K562 (cell line): Measurements from ENCODE around the gene TBR1. TPM values are rescaled to one million over a fixed set of nuclear protein-coding genes. Genes with fewer than 3 reads are reported as not detected.

ENCODE experiments used
- ATAC-seq: fragments of 200-7000 bp; cut with Tn5 transposase; 3 replicates; pipeline ENCODE4 v1.9.1; 2020; ENCODE audit warnings: moderate library complexity
- BruUV-seq: library from RNA; stranded (reverse); fragments of 400-500 nt; replicated peaks from 2 replicates; lab custom pipeline; 2021; lab: Mats Ljungman, UMichigan
- CTCF ChIA-PET: fragments of 300-600 bp; formaldehyde crosslinking; extraction: SDS; loops from one replicate; lab custom pipeline; 2021; ENCODE audit warnings: low intra/inter-chr PET ratio; lab: Yijun Ruan, JAX
- POLR2A ChIA-PET: fragments of 300-600, 350-650 bp; sonication (Branson Sonifier 250); formaldehyde crosslinking; extraction: SDS; loops from one replicate; lab custom pipeline; 2021; ENCODE audit warnings: antibody characterized with exemption, inconsistent platforms; lab: Yijun Ruan, JAX
- DNase-seq, 4 experiments: peaks; one replicate each; pipeline versions ENCODE4 v3.0.0 to v3.0.0-alpha.2; 2011 to 2018; ENCODE audit warnings: low spot score in 3 of 4, mixed read lengths in 3 of 4; ENCODE audit errors: extremely low read depth in 1 of 4
- FAIRE-seq: peaks from 2 replicates; lab custom pipeline; 2011; peaks lifted over from hg19 to GRCh38; lab: Jason Lieb, UNC
- H2AFZ ChIP-seq: 2 replicates; pipeline ENCODE4 v1.6.0; 2011; ENCODE audit warnings: low read depth, low read length, control low read depth, inconsistent platforms
- H3K27ac ChIP-seq: fragments of 200-600 bp; 3 replicates; pipeline ENCODE4 v1.8.0; 2011; ENCODE audit warnings: low read depth, mild to moderate bottlenecking, control low read depth, inconsistent platforms, low read length, moderate library complexity, mixed read lengths; ENCODE audit errors: extremely low read depth
- H3K27me3 ChIP-seq, 2 experiments: fragments of 300-600 bp in 1 of 2; 2 replicates in 1 of 2; 3 replicates in 1 of 2; pipeline versions ENCODE4 v1.6.0 to v1.8.0; 2011; ENCODE audit warnings: inconsistent platforms in 2 of 2, low read length in 2 of 2, mild to moderate bottlenecking in 1 of 2, mixed read lengths in 1 of 2, moderate library complexity in 1 of 2; ENCODE audit not compliant: control insufficient read depth in 2 of 2, insufficient read depth in 2 of 2
- H3K36me3 ChIP-seq: fragments of 300-600 bp; 3 replicates; pipeline ENCODE4 v1.8.0; 2011; ENCODE audit warnings: mild to moderate bottlenecking, low read length, inconsistent platforms; ENCODE audit not compliant: control insufficient read depth, insufficient read depth
- H3K4me1 ChIP-seq, 2 experiments: fragments of 200-600 bp in 1 of 2; replicated peaks in 1 of 2; 2 replicates in 1 of 2; 3 replicates in 1 of 2; pipeline versions ENCODE4 v1.5.1 to v1.8.0; 2011; ENCODE audit warnings: inconsistent platforms in 2 of 2, low read length in 2 of 2, mild to moderate bottlenecking in 1 of 2, mixed read lengths in 1 of 2, moderate library complexity in 1 of 2; ENCODE audit not compliant: control insufficient read depth in 2 of 2, insufficient read depth in 2 of 2
- H3K4me2 ChIP-seq: 2 replicates; pipeline ENCODE4 v1.6.1; 2011; ENCODE audit warnings: low read length, control low read depth, inconsistent platforms, mixed read lengths; ENCODE audit not compliant: insufficient read depth
- H3K4me3 ChIP-seq: fragments of 200-600 bp; sonication (generic), shearing (Covaris generic); 2 replicates; pipeline ENCODE4 v1.5.1; 2016; ENCODE audit warnings: control low read depth, inconsistent platforms
- H3K79me2 ChIP-seq: fragments of 200-600 bp; 3 replicates; pipeline ENCODE4 v1.8.0; 2011; ENCODE audit warnings: low read length, inconsistent platforms; ENCODE audit not compliant: control insufficient read depth, insufficient read depth
- H3K9ac ChIP-seq, 2 experiments: 2 replicates each; pipeline versions ENCODE4 v1.6.0 to v1.6.1; 2011; ENCODE audit warnings: low read depth in 2 of 2, low read length in 2 of 2, control low read depth in 1 of 2, inconsistent platforms in 1 of 2, mild to moderate bottlenecking in 1 of 2, mixed read lengths in 1 of 2; ENCODE audit not compliant: insufficient read depth in 1 of 2
- H3K9me1 ChIP-seq: one replicate; pipeline ENCODE4 v1.6.0; 2011; ENCODE audit warnings: inconsistent platforms, mild to moderate bottlenecking, low read length, moderate library complexity; ENCODE audit not compliant: control insufficient read depth, insufficient read depth
- H3K9me3 ChIP-seq: replicated peaks from 2 replicates; pipeline ENCODE4 v1.5.1; 2011; ENCODE audit warnings: low read depth, low read length, inconsistent platforms; ENCODE audit not compliant: control insufficient read depth, insufficient read depth
- H4K20me1 ChIP-seq: replicated peaks from 2 replicates; pipeline ENCODE4 v1.6.1; 2011; ENCODE audit warnings: low read length, inconsistent platforms, mixed read lengths; ENCODE audit not compliant: control insufficient read depth, insufficient read depth
- COPS2 ChIP-seq: fragments of 450-650 bp; conservative IDR thresholded peaks from 2 replicates; pipeline ENCODE4 v1.6.1; 2016; ENCODE audit warnings: mild to moderate bottlenecking, moderate library complexity
- GATAD2A ChIP-seq: fragments of 450-650 bp; IDR thresholded peaks from 2 replicates; pipeline ENCODE4 v1.6.1; 2017
- NONO ChIP-seq, 2 experiments: fragments of 200-400 bp in 1 of 2; fragments of 450-650 bp in 1 of 2; formaldehyde crosslinking in 1 of 2; IDR thresholded peaks; 2 replicates each; pipeline ENCODE4 v1.6.1; 2017; ENCODE audit warnings: low read depth in 2 of 2, mild to moderate bottlenecking in 2 of 2, moderate library complexity in 2 of 2, low read length in 1 of 2
- PCBP1 ChIP-seq: fragments of 200-400 bp; formaldehyde crosslinking; IDR thresholded peaks from 2 replicates; pipeline ENCODE4 v1.6.1; 2018; ENCODE audit warnings: mild to moderate bottlenecking, low read depth, low read length; ENCODE audit not compliant: poor library complexity, severe bottlenecking
- PRPF4 ChIP-seq: fragments of 200-400 bp; formaldehyde crosslinking; IDR thresholded peaks from one replicate; pipeline ENCODE4 v1.6.1; 2017; ENCODE audit warnings: low read length, low read depth, mild to moderate bottlenecking; ENCODE audit not compliant: insufficient read depth, poor library complexity, severe bottlenecking
- WGBS: fragments of 100-300 bp; shearing (Covaris generic); methylation state at CpG from one replicate; pipeline ENCODE4 v1.1.6; 2016; ENCODE audit warnings: low coverage, mixed read lengths; ENCODE audit not compliant: insufficient coverage; ENCODE audit errors: missing lambda C conversion rate; 5-methylcytosine and 5-hydroxymethylcytosine counted together
- in situ Hi-C: fragments of 300-500 bp; cut with MboI; formaldehyde crosslinking; loops from 4 replicates; pipeline ENCODE4 v1.15.0; 2018; ENCODE audit warnings: inconsistent platforms, mixed read lengths
- intact Hi-C: fragments of 100-400 bp; cut with micrococcal nuclease; formaldehyde crosslinking; loops from 2 replicates; pipeline ENCODE4 v1.14.2; 2022
- polyA plus RNA-seq, 8 experiments: library from polyadenylated mRNA; depleted of rRNA in 4 of 8; stranded (reverse) in 5 of 8; unstranded in 3 of 8; fragments of >200 nt; fragmentation: Nextera tagmentation in 2 of 8; fragmentation: Illumina TruSeq in 1 of 8; extraction: Ambion mirVana in 2 of 8; extraction: Trizol in 1 of 8; gene quantifications; 2 replicates each; pipeline versions ENCODE4 v1.2.1 to v1.2.3, GENCODE V29; 2011 to 2014; ENCODE audit warnings: inconsistent platforms in 1 of 8, missing spikeins in 1 of 8
- total RNA-seq, 7 experiments: library from RNA; depleted of rRNA in 6 of 7; stranded (reverse); fragments of >200 nt in 6 of 7; fragmentation: Illumina TruSeq in 2 of 7; extraction: Trizol in 2 of 7; gene quantifications; 2 replicates each; pipeline versions ENCODE4 v1.2.1 to v1.2.3, GENCODE V29; 2011 to 2021; ENCODE audit warnings: low replicate concordance in 1 of 7
- TF ChIP-seq, protein P1 (sequence below), 2 experiments: IDR thresholded peaks in 1 of 2; conservative IDR thresholded peaks in 1 of 2; 2 replicates each; pipeline ENCODE4 v1.6.1; 2016; ENCODE audit warnings: low read depth in 2 of 2, mild to moderate bottlenecking in 1 of 2, missing compliant biosample characterization in 1 of 2, missing genetic modification characterization in 1 of 2, moderate library complexity in 1 of 2
- TF ChIP-seq, protein P2 (sequence below), 2 experiments: fragments of 450-650 bp; formaldehyde crosslinking in 1 of 2; IDR thresholded peaks; 2 replicates each; pipeline versions ENCODE4 v1.4.0 to v1.6.1; 2014 to 2020; ENCODE audit warnings: mild to moderate bottlenecking in 2 of 2, borderline replicate concordance in 1 of 2, low read depth in 1 of 2
- TF ChIP-seq, protein P3 (sequence below), 2 experiments: fragments of 450-650 bp; IDR thresholded peaks; 2 replicates each; pipeline ENCODE4 v1.6.1; 2016

The TBR1 gene
- total and polyA plus RNA-seq, 9 of the 15 experiments (the other 6 are each of a cell fraction or from before 2014, with no cell fraction given), result 0.01 to 0.09 TPM; not detected in 7

DNA sequence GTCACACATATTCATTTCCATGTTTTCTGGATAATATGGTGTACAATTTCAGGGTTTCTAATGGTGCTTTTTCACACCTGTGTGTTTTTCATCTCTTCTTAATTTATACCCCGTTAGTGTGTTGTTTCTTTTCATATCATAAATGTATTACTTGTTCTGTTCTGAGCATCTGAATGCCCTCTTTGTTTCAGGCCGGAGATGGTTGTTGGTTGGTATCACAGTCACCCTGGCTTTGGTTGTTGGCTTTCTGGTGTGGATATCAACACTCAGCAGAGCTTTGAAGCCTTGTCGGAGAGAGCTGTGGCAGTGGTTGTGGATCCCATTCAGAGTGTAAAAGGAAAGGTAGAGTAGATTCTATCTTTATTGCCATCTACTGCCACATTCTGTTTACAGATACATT is 45.1 kb upstream of the TBR1 start:
- no peaks in the 10 kb centered on the region for H3K27me3 ChIP-seq
- TF ChIP-seq GATAD2A, result no peak
- TF ChIP-seq, protein P1, sequence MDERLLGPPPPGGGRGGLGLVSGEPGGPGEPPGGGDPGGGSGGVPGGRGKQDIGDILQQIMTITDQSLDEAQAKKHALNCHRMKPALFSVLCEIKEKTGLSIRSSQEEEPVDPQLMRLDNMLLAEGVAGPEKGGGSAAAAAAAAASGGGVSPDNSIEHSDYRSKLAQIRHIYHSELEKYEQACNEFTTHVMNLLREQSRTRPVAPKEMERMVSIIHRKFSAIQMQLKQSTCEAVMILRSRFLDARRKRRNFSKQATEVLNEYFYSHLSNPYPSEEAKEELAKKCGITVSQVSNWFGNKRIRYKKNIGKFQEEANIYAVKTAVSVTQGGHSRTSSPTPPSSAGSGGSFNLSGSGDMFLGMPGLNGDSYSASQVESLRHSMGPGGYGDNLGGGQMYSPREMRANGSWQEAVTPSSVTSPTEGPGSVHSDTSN (CRISPR knock-in tag; IDR thresholded peaks at IDR 0.05; ENCODE audit: low read depth), result no peak
- TF ChIP-seq, protein P1 (tag; conservative IDR thresholded peaks at IDR 0.05; ENCODE audit: low read depth), result no peak
- TF ChIP-seq, protein P2, sequence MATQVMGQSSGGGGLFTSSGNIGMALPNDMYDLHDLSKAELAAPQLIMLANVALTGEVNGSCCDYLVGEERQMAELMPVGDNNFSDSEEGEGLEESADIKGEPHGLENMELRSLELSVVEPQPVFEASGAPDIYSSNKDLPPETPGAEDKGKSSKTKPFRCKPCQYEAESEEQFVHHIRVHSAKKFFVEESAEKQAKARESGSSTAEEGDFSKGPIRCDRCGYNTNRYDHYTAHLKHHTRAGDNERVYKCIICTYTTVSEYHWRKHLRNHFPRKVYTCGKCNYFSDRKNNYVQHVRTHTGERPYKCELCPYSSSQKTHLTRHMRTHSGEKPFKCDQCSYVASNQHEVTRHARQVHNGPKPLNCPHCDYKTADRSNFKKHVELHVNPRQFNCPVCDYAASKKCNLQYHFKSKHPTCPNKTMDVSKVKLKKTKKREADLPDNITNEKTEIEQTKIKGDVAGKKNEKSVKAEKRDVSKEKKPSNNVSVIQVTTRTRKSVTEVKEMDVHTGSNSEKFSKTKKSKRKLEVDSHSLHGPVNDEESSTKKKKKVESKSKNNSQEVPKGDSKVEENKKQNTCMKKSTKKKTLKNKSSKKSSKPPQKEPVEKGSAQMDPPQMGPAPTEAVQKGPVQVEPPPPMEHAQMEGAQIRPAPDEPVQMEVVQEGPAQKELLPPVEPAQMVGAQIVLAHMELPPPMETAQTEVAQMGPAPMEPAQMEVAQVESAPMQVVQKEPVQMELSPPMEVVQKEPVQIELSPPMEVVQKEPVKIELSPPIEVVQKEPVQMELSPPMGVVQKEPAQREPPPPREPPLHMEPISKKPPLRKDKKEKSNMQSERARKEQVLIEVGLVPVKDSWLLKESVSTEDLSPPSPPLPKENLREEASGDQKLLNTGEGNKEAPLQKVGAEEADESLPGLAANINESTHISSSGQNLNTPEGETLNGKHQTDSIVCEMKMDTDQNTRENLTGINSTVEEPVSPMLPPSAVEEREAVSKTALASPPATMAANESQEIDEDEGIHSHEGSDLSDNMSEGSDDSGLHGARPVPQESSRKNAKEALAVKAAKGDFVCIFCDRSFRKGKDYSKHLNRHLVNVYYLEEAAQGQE (IDR thresholded peaks at IDR 0.05; ENCODE audit: borderline replicate concordance), result no peak
- TF ChIP-seq, protein P2 (CRISPR knock-in tag; IDR thresholded peaks at IDR 0.05; ENCODE audit: low read depth), result no peak
- TF ChIP-seq NONO (IDR thresholded peaks at IDR 0.05; ENCODE audit: low read depth in 2 of 2, low read length in 1 of 2), result no peak
- no peak for TF ChIP-seq PCBP1
- no peak for TF ChIP-seq PRPF4
- no peak for TF ChIP-seq COPS2
- TF ChIP-seq, protein P3, sequence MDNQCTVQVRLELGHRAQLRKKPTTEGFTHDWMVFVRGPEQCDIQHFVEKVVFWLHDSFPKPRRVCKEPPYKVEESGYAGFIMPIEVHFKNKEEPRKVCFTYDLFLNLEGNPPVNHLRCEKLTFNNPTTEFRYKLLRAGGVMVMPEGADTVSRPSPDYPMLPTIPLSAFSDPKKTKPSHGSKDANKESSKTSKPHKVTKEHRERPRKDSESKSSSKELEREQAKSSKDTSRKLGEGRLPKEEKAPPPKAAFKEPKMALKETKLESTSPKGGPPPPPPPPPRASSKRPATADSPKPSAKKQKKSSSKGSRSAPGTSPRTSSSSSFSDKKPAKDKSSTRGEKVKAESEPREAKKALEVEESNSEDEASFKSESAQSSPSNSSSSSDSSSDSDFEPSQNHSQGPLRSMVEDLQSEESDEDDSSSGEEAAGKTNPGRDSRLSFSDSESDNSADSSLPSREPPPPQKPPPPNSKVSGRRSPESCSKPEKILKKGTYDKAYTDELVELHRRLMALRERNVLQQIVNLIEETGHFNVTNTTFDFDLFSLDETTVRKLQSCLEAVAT (IDR thresholded peaks at IDR 0.05), result no peak

More for the DNA sequence above, 45.1 kb upstream of the TBR1 start:
- BruUV-seq, result no TSS peak
- Histone ChIP-seq H3K4me2 (no peak overlapping the region), H3K36me3 (peaks cover 67% of the 10 kb centered on the region), H3K9ac (no peak overlapping the region), H2AFZ (no peak overlapping the region), H4K20me1 (no peaks in the 10 kb centered on the region), H3K27ac (no peak overlapping the region), H3K4me3 (no peak overlapping the region), H3K9me3 (no peaks in the 10 kb centered on the region), H3K79me2 (peaks cover 12% of the 10 kb centered on the region; the same call in 2 of the 3 replicates), H3K9me1 (no peaks in the 10 kb centered on the region), H3K4me1 (no peaks in the 10 kb centered on the region)
- no peak for FAIRE-seq
- in situ Hi-C loops (no loop called here), intact Hi-C loops (no loop called here)
- no peak for ATAC-seq
- 96% methylated on average over 3 of the region's 3 CpGs for WGBS
- POLR2A ChIA-PET, result interaction anchor here (1.9 kb wide), 1 partner anchor 9 kb away, joined by 5 read pairs; no protein-coding TSS in a partner anchor
- no peak for DNase-seq
- CTCF ChIA-PET, result no interaction called here
